ENCODE measurements around the gene CCZ1.
"Not testable (repeated sequence)": the region's sequence is repeated elsewhere in the genome, so short reads cannot be mapped to it uniquely, and the experiment has no call there.

Gene CCZ1

GRCh38 chr7:5867060-5867459 is 31.5 kb upstream of the CCZ1 start:
- WGBS, 2 donors (ENCODE audit: extremely low coverage in 2 of 2, insufficient read length in 2 of 2, insufficient replicate concordance in 1 of 2), result no CpG with 5 or more reads among the region's 6 CpGs
- no peaks in the 10 kb centered on the region for H3K27me3 ChIP-seq (ENCODE audit: control insufficient read depth in 3 of 3, insufficient read depth in 3 of 3, low read depth in 1 of 3, low read length in 3 of 3)

GRCh38 chr7:5868928-5869341 is 29.6 kb upstream of the CCZ1 start:
- H2BK5ac ChIP-seq (ENCODE audit: low read length); H3K9me3 ChIP-seq (replicated peaks in 1 of 2; ENCODE audit: control insufficient read depth in 2 of 2, insufficient read depth in 1 of 2, low read depth in 1 of 2, low read length in 2 of 2); DNase-seq (ENCODE audit: low spot score); H3K27me3 ChIP-seq (ENCODE audit: control insufficient read depth in 3 of 3, insufficient read depth in 3 of 3, low read depth in 1 of 3, low read length in 3 of 3); H3K4ac ChIP-seq (ENCODE audit: low read length); H3K9ac ChIP-seq (ENCODE audit: low read depth, low read length, poor library complexity); H4K91ac ChIP-seq (ENCODE audit: low read depth, low read length, poor library complexity); H3K4me2 ChIP-seq (ENCODE audit: insufficient read depth, low read length, poor library complexity, severe bottlenecking); H3K27ac ChIP-seq (replicated peaks; ENCODE audit: low read length); H2BK15ac ChIP-seq (ENCODE audit: low read length); H3K36me3 ChIP-seq (replicated peaks in 1 of 2; ENCODE audit: control insufficient read depth in 2 of 2, insufficient read depth in 2 of 2, low read length in 2 of 2); H2AFZ ChIP-seq (ENCODE audit: low read length); H2AK5ac ChIP-seq (ENCODE audit: low read depth, low read length); H3K4me1 ChIP-seq (ENCODE audit: control insufficient read depth in 2 of 2, insufficient read depth in 1 of 2, low read depth in 1 of 2, low read length in 2 of 2); H2BK12ac ChIP-seq (ENCODE audit: low read length); H3K79me1 ChIP-seq (ENCODE audit: low read depth, low read length); H4K8ac ChIP-seq (ENCODE audit: low read depth, low read length); H3K4me3 ChIP-seq (ENCODE audit: low read length in 2 of 2); H3K14ac ChIP-seq (ENCODE audit: low read length); H3K18ac ChIP-seq (ENCODE audit: low read length); H2BK120ac ChIP-seq (ENCODE audit: low read depth, low read length); H3K23ac ChIP-seq (ENCODE audit: low read depth, low read length, poor library complexity): not testable (repeated sequence)
- WGBS, 2 donors (ENCODE audit: extremely low coverage in 2 of 2, insufficient read length in 2 of 2, insufficient replicate concordance in 1 of 2), result no CpG with 5 or more reads among the region's 6 CpGs

More at GRCh38 chr7:5867060-5867459, 31.5 kb upstream of the CCZ1 start:
- H3K4me1 ChIP-seq (ENCODE audit: control insufficient read depth in 2 of 2, insufficient read depth in 1 of 2, low read depth in 1 of 2, low read length in 2 of 2), result peaks cover 0 to 2% of the 10 kb centered on the region in 2 donors
- H3K27ac ChIP-seq (replicated peaks; ENCODE audit: low read length), result no peak overlapping the region
- H2BK120ac ChIP-seq (ENCODE audit: low read depth, low read length), result no peak overlapping the region
- H3K9me3 ChIP-seq (replicated peaks in 1 of 2; ENCODE audit: control insufficient read depth in 2 of 2, insufficient read depth in 1 of 2, low read depth in 1 of 2, low read length in 2 of 2), result no peaks in the 10 kb centered on the region
- no peak overlapping the region for H3K14ac ChIP-seq (ENCODE audit: low read length)
- no peak overlapping the region for H3K4me2 ChIP-seq (ENCODE audit: insufficient read depth, low read length, poor library complexity, severe bottlenecking)
- DNase-seq (ENCODE audit: low spot score), result no peak
- H4K8ac ChIP-seq (ENCODE audit: low read depth, low read length), result no peak overlapping the region
- H3K79me1 ChIP-seq (ENCODE audit: low read depth, low read length), result no peaks in the 10 kb centered on the region
- H3K23ac ChIP-seq (ENCODE audit: low read depth, low read length, poor library complexity), result no peak overlapping the region
- H2BK12ac ChIP-seq (ENCODE audit: low read length), result no peak overlapping the region
- H2BK5ac ChIP-seq (ENCODE audit: low read length), result no peak overlapping the region
- no peak overlapping the region for H2AFZ ChIP-seq (ENCODE audit: low read length)
- no peak overlapping the region for H3K4me3 ChIP-seq (ENCODE audit: low read length in 2 of 2)
- H2AK5ac ChIP-seq (ENCODE audit: low read depth, low read length), result no peak overlapping the region
- H3K36me3 ChIP-seq (replicated peaks in 1 of 2; ENCODE audit: control insufficient read depth in 2 of 2, insufficient read depth in 2 of 2, low read length in 2 of 2), result no peaks in the 10 kb centered on the region
- H4K91ac ChIP-seq (ENCODE audit: low read depth, low read length, poor library complexity), result no peak overlapping the region
- H3K4ac ChIP-seq (ENCODE audit: low read length), result no peak overlapping the region
- no peak overlapping the region for H3K18ac ChIP-seq (ENCODE audit: low read length)
- H3K9ac ChIP-seq (ENCODE audit: low read depth, low read length, poor library complexity), result no peak overlapping the region
- H2BK15ac ChIP-seq (ENCODE audit: low read length), result no peak overlapping the region

- Histone ChIP-seq H2AK5ac (ENCODE audit: low read depth, low read length) (no peak overlapping the region), H4K8ac (ENCODE audit: low read depth, low read length) (no peak overlapping the region), H3K4me1 (ENCODE audit: control insufficient read depth in 2 of 2, insufficient read depth in 1 of 2, low read depth in 1 of 2, low read length in 2 of 2) (peaks cover 2 to 6% of the 10 kb centered on the region in 2 donors), H3K14ac (ENCODE audit: low read length) (no peak overlapping the region), H3K23ac (ENCODE audit: low read depth, low read length, poor library complexity) (no peak overlapping the region), H3K9ac (ENCODE audit: low read depth, low read length, poor library complexity) (no peak overlapping the region), H3K4me3 (ENCODE audit: low read length in 2 of 2) (no peak overlapping the region), H3K4me2 (ENCODE audit: insufficient read depth, low read length, poor library complexity, severe bottlenecking) (no peak overlapping the region), H3K18ac (ENCODE audit: low read length) (no peak overlapping the region), H3K79me1 (ENCODE audit: low read depth, low read length) (no peaks in the 10 kb centered on the region), H2BK12ac (ENCODE audit: low read length) (no peak overlapping the region), H2BK5ac (ENCODE audit: low read length) (no peak overlapping the region), H3K36me3 (replicated peaks in 1 of 2; ENCODE audit: control insufficient read depth in 2 of 2, insufficient read depth in 2 of 2, low read length in 2 of 2) (no peaks in the 10 kb centered on the region), H2BK15ac (ENCODE audit: low read length) (no peak overlapping the region), H3K4ac (ENCODE audit: low read length) (no peak overlapping the region), H3K9me3 (replicated peaks in 1 of 2; ENCODE audit: control insufficient read depth in 2 of 2, insufficient read depth in 1 of 2, low read depth in 1 of 2, low read length in 2 of 2) (no peaks in the 10 kb centered on the region), H4K91ac (ENCODE audit: low read depth, low read length, poor library complexity) (no peak overlapping the region), H3K27ac (replicated peaks; ENCODE audit: low read length) (no peak overlapping the region), H2BK120ac (ENCODE audit: low read depth, low read length) (no peak overlapping the region), H2AFZ (ENCODE audit: low read length) (no peak overlapping the region), H3K27me3 (ENCODE audit: control insufficient read depth in 3 of 3, insufficient read depth in 3 of 3, low read depth in 1 of 3, low read length in 3 of 3) (no peaks in the 10 kb centered on the region)
- no CpG with 5 or more reads among the region's 13 CpGs for WGBS, 2 donors (ENCODE audit: extremely low coverage in 2 of 2, insufficient read length in 2 of 2, insufficient replicate concordance in 1 of 2)
- DNase-seq (ENCODE audit: low spot score), result no peak
Observed at GRCh38 chr7:5869691-5870090, 28.8 kb upstream of the CCZ1 start.

DNA sequence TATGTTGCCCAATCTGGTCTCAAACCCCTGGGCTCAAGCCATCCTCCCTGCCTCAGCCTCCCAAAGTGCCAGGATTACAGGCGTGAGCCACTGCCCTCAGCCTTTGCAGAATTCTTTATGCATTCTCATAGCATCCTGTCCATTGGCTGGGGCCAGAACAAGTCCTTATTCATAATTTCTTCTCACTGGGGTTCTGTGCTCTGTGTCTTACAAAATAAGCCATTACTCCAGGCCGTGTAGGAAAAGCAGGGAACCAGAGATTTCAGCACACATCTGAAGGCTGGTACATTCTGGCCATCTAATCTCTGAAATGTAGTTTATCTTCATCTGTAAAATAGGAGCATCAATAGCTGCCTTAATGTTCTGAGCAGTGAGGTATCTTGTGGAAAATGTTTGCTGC is 28.2 kb upstream of the CCZ1 start:
- Histone ChIP-seq H3K4me2 (ENCODE audit: insufficient read depth, low read length, poor library complexity, severe bottlenecking) (no peak overlapping the region), H4K91ac (ENCODE audit: low read depth, low read length, poor library complexity) (no peak overlapping the region), H4K8ac (ENCODE audit: low read depth, low read length) (no peak overlapping the region), H2BK120ac (ENCODE audit: low read depth, low read length) (no peak overlapping the region), H3K23ac (ENCODE audit: low read depth, low read length, poor library complexity) (no peak overlapping the region), H3K27me3 (ENCODE audit: control insufficient read depth in 3 of 3, insufficient read depth in 3 of 3, low read depth in 1 of 3, low read length in 3 of 3) (no peaks in the 10 kb centered on the region), H3K9ac (ENCODE audit: low read depth, low read length, poor library complexity) (no peak overlapping the region), H2BK5ac (ENCODE audit: low read length) (no peak overlapping the region), H2BK15ac (ENCODE audit: low read length) (no peak overlapping the region), H3K18ac (ENCODE audit: low read length) (no peak overlapping the region), H2BK12ac (ENCODE audit: low read length) (no peak overlapping the region), H3K4me1 (ENCODE audit: control insufficient read depth in 2 of 2, insufficient read depth in 1 of 2, low read depth in 1 of 2, low read length in 2 of 2) (peaks cover 2 to 6% of the 10 kb centered on the region in 2 donors), H3K27ac (replicated peaks; ENCODE audit: low read length) (no peak overlapping the region), H3K9me3 (replicated peaks in 1 of 2; ENCODE audit: control insufficient read depth in 2 of 2, insufficient read depth in 1 of 2, low read depth in 1 of 2, low read length in 2 of 2) (no peaks in the 10 kb centered on the region), H2AFZ (ENCODE audit: low read length) (peak overlapping the region; percentile 59), H3K4me3 (ENCODE audit: low read length in 2 of 2) (no peak overlapping the region), H2AK5ac (ENCODE audit: low read depth, low read length) (no peak overlapping the region), H3K14ac (ENCODE audit: low read length) (no peak overlapping the region), H3K4ac (ENCODE audit: low read length) (no peak overlapping the region), H3K36me3 (replicated peaks in 1 of 2; ENCODE audit: control insufficient read depth in 2 of 2, insufficient read depth in 2 of 2, low read length in 2 of 2) (no peaks in the 10 kb centered on the region), H3K79me1 (ENCODE audit: low read depth, low read length) (no peaks in the 10 kb centered on the region)
- DNase-seq (ENCODE audit: low spot score), result no peak
- no CpG with 5 or more reads among the region's 2 CpGs for WGBS, 2 donors (ENCODE audit: extremely low coverage in 2 of 2, insufficient read length in 2 of 2, insufficient replicate concordance in 1 of 2)
